ENCODE results near the gene B4GALT2. TPM values are rescaled to one million over a fixed set of nuclear protein-coding genes. Genes with fewer than 3 reads are reported as not detected.

Gene B4GALT2
- total and polyA plus RNA-seq, 10 of the 15 experiments (the other 5 are each of a cell fraction or from before 2014, with no cell fraction given), result 0.98 to 61.0 (median 23.4) TPM

DNA sequence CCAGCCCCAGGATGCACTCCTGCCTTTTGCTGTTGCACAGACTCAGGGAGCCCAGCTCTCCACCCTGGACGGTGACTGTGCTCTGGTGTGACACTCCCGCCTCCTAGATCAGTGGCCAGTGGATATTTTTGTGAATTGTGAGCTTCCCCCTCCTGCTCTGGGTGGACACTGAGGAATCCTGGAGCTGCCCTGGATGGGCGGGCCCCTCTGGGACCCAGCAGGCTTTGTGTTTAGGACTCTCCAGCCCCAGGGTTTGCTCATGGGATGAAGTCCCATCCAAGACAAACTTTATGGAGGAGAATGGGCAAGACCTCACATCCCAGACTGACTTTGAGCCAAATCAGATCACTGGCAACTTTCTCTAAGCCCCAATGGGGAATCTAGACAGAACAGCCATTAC, 36.2 kb downstream of the B4GALT2 start:
- Histone ChIP-seq H3K79me2 (ENCODE audit: control insufficient read depth, insufficient read depth, low read length) (no peaks in the 10 kb centered on the region), H3K9me3 (replicated peaks; ENCODE audit: control insufficient read depth, insufficient read depth, low read length) (no peaks in the 10 kb centered on the region), H3K27ac (ENCODE audit: control insufficient read depth, insufficient read depth) (no peak overlapping the region), H3K9ac (ENCODE audit: control insufficient read depth, insufficient read depth, low read length) (no peak overlapping the region), H3K4me1 (ENCODE audit: control insufficient read depth, insufficient read depth, low read length) (no peaks in the 10 kb centered on the region), H3K27me3 (replicated peaks in 1 of 2; ENCODE audit: control insufficient read depth in 2 of 2, insufficient read depth in 2 of 2, low read length in 1 of 2) (no peaks in the 10 kb centered on the region; a peak in 1 of 4 replicates), H3K4me2 (ENCODE audit: control insufficient read depth, insufficient read depth) (no peak overlapping the region), H2AFZ (ENCODE audit: control insufficient read depth, low read depth, low read length) (no peak overlapping the region), H3K4me3 (no peak overlapping the region), H3K36me3 (ENCODE audit: control insufficient read depth in 2 of 2, insufficient read depth in 2 of 2, low read length in 1 of 2) (no peaks in the 10 kb centered on the region), H4K20me1 (ENCODE audit: control insufficient read depth, insufficient read depth) (no peaks in the 10 kb centered on the region)
- RAD21 ChIA-PET (ENCODE audit: unreplicated experiment), result interaction anchor here (0.5 to 1.5 kb wide), 2 partner anchors 16 to 19 kb away, joined by 3 read pairs; partner anchors contain the start of gene SLC6A9
- POLR2A ChIA-PET, result no interaction called here
- WGBS (ENCODE audit: insufficient coverage, insufficient replicate concordance, low lambda C conversion rate, missing lambda C conversion rate), result 41% methylated on average over 3 of the region's 3 CpGs
- no peak for TF ChIP-seq SUPT20H (IDR thresholded peaks at IDR 0.05; ENCODE audit: borderline replicate concordance, control insufficient read depth, low read depth, low read length)
- TF ChIP-seq, protein P1, sequence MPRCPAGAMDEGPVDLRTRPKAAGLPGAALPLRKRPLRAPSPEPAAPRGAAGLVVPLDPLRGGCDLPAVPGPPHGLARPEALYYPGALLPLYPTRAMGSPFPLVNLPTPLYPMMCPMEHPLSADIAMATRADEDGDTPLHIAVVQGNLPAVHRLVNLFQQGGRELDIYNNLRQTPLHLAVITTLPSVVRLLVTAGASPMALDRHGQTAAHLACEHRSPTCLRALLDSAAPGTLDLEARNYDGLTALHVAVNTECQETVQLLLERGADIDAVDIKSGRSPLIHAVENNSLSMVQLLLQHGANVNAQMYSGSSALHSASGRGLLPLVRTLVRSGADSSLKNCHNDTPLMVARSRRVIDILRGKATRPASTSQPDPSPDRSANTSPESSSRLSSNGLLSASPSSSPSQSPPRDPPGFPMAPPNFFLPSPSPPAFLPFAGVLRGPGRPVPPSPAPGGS (IDR thresholded peaks at IDR 0.05; ENCODE audit: borderline replicate concordance, insufficient read depth, low read depth, low read length, poor library complexity, severe bottlenecking), result no peak
- no peak for TF ChIP-seq CREB1 (IDR thresholded peaks at IDR 0.05; ENCODE audit: low read depth)
- TF ChIP-seq RAD21 (IDR thresholded peaks at IDR 0.05; ENCODE audit: insufficient read depth, low read depth, low read length), result no peak
- no peak for TF ChIP-seq TARDBP (IDR thresholded peaks at IDR 0.05; ENCODE audit: borderline replicate concordance)
- TF ChIP-seq ZNF274 (IDR thresholded peaks at IDR 0.05; ENCODE audit: insufficient read depth, insufficient read length), result no peak
- TF ChIP-seq ATF7 (IDR thresholded peaks at IDR 0.05; ENCODE audit: low read depth), result no peak
- no peak for TF ChIP-seq NBN (IDR thresholded peaks at IDR 0.05)
- no peak for TF ChIP-seq BACH1 (IDR thresholded peaks at IDR 0.05; ENCODE audit: borderline replicate concordance)
- TF ChIP-seq FOXM1 (IDR thresholded peaks at IDR 0.05; ENCODE audit: low read depth, low read length), result no peak
- no peak for TF ChIP-seq MEF2B (IDR thresholded peaks at IDR 0.05; ENCODE audit: partially characterized antibody, poor library complexity, severe bottlenecking)
- TF ChIP-seq, protein P2, sequence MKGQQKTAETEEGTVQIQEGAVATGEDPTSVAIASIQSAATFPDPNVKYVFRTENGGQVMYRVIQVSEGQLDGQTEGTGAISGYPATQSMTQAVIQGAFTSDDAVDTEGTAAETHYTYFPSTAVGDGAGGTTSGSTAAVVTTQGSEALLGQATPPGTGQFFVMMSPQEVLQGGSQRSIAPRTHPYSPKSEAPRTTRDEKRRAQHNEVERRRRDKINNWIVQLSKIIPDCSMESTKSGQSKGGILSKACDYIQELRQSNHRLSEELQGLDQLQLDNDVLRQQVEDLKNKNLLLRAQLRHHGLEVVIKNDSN (IDR thresholded peaks at IDR 0.05; ENCODE audit: borderline replicate concordance, extremely low read length, insufficient read depth, low read depth, low read length), result no peak
- FAIRE-seq, result no peak
- ATAC-seq, result no peak
- DNase-seq (ENCODE audit: low read depth, low spot score), result no peak
- SMC1A ChIA-PET (ENCODE audit: uncharacterized antibody, unreplicated experiment), result interaction anchor here (1.0 to 1.7 kb wide), 2 partner anchors 10 to 66 kb away, joined by 3 to 5 read pairs; no protein-coding TSS in a partner anchor
- CTCF ChIA-PET, result interaction anchor here (0.8 to 2.3 kb wide), 4 partner anchors 10 to 33 kb away, joined by 3 to 15 read pairs (median 4); no protein-coding TSS in a partner anchor
- in situ Hi-C loops (cut with MboI), result no loop called here
- no TSS peak for BruUV-seq (replicated peaks)
- intact Hi-C loops (cut with micrococcal nuclease; ENCODE audit: unreplicated experiment), result no loop called here

Data from GM12878 (cell line).